Endothelial cell of umbilical vein (primary cell): ENCODE data around the gene KSR1. TPM values are rescaled to one million over a fixed set of nuclear protein-coding genes. Genes with fewer than 3 reads are reported as not detected.

ENCODE experiments used
- BruUV-seq: library from RNA; stranded (reverse); fragments of 400-500 nt; replicated peaks from 2 replicates; lab custom pipeline; 2021; lab: Mats Ljungman, UMichigan
- CTCF ChIA-PET: fragments of 300-600, 350-600 bp; sonication (Branson Sonifier 250); formaldehyde crosslinking; loops from one replicate; lab custom pipeline; 2021; ENCODE audit warnings: antibody characterized with exemption, inconsistent platforms; lab: Charles Lee
- POLR2A ChIA-PET: fragments of 300-600, 350-600 bp; sonication (Branson Sonifier 250); formaldehyde crosslinking; loops from one replicate; lab custom pipeline; 2021; ENCODE audit warnings: antibody characterized with exemption, inconsistent platforms; lab: Charles Lee
- DNase-seq: peaks from one replicate; pipeline ENCODE4 v3.0.0-alpha.2; 2011; ENCODE audit warnings: low read depth, low spot score
- FAIRE-seq: peaks from 2 replicates; lab custom pipeline; 2011; peaks lifted over from hg19 to GRCh38; lab: Jason Lieb, UNC
- H2AFZ ChIP-seq: 2 replicates; pipeline ENCODE4 v1.6.0; 2012; ENCODE audit warnings: low read depth, low read length, control low read depth, inconsistent platforms
- H3K27ac ChIP-seq: 2 replicates; pipeline ENCODE4 v1.5.1; 2011; ENCODE audit warnings: low read depth, mild to moderate bottlenecking, control low read depth, low read length, moderate library complexity; ENCODE audit not compliant: insufficient read depth
- H3K27me3 ChIP-seq, 2 experiments: 2 replicates each; pipeline versions ENCODE4 v1.6.0 to v1.6.1; 2011; ENCODE audit warnings: low read length in 2 of 2, mixed read lengths in 1 of 2; ENCODE audit not compliant: control insufficient read depth in 2 of 2, insufficient read depth in 2 of 2
- H3K36me3 ChIP-seq, 2 experiments: 2 replicates in 1 of 2; 3 replicates in 1 of 2; pipeline ENCODE4 v1.5.1; 2011; ENCODE audit warnings: low read length in 2 of 2, mild to moderate bottlenecking in 1 of 2, moderate library complexity in 1 of 2; ENCODE audit not compliant: control insufficient read depth in 2 of 2, insufficient read depth in 2 of 2; ENCODE audit errors: extremely low read depth in 1 of 2
- H3K4me1 ChIP-seq: 3 replicates; pipeline ENCODE4 v1.5.1; 2011; ENCODE audit warnings: mild to moderate bottlenecking, low read length; ENCODE audit not compliant: control insufficient read depth, insufficient read depth; ENCODE audit errors: extremely low read depth
- H3K4me2 ChIP-seq: 2 replicates; pipeline ENCODE4 v1.6.1; 2011; ENCODE audit warnings: low read length, control low read depth, mixed read lengths; ENCODE audit not compliant: insufficient read depth
- H3K4me3 ChIP-seq, 3 experiments: fragments of 200-600 bp in 1 of 3; sonication (generic), shearing (Covaris generic) in 1 of 3; replicated peaks in 1 of 3; 2 replicates each; pipeline ENCODE4 v1.5.1; 2011 to 2016; ENCODE audit warnings: control low read depth in 3 of 3, low read length in 3 of 3, mild to moderate bottlenecking in 2 of 3, inconsistent platforms in 1 of 3, low read depth in 1 of 3, moderate library complexity in 1 of 3; ENCODE audit not compliant: insufficient read depth in 1 of 3
- H3K79me2 ChIP-seq: 2 replicates; pipeline ENCODE4 v1.6.0; 2012; ENCODE audit warnings: low read length, inconsistent platforms; ENCODE audit not compliant: control insufficient read depth, insufficient read depth
- H3K9ac ChIP-seq: replicated peaks from 2 replicates; pipeline ENCODE3; 2011; ENCODE audit warnings: low read length, control low read depth; ENCODE audit not compliant: insufficient read depth; ENCODE audit errors: extremely low read depth
- H3K9me1 ChIP-seq: replicated peaks from 3 replicates; pipeline ENCODE4 v1.6.0; 2011; ENCODE audit warnings: mild to moderate bottlenecking, low read length; ENCODE audit not compliant: control insufficient read depth, insufficient read depth; ENCODE audit errors: extremely low read depth
- H3K9me3 ChIP-seq: replicated peaks from 2 replicates; pipeline ENCODE4 v1.5.1; 2012; ENCODE audit warnings: low read length, inconsistent platforms; ENCODE audit not compliant: control insufficient read depth, insufficient read depth
- H4K20me1 ChIP-seq: replicated peaks from 2 replicates; pipeline ENCODE3; 2011; ENCODE audit warnings: mild to moderate bottlenecking, low read length; ENCODE audit not compliant: control insufficient read depth, insufficient read depth; ENCODE audit errors: extremely low read depth
- EZH2 ChIP-seq: IDR thresholded peaks from 2 replicates; pipeline ENCODE4 v1.6.1; 2012; ENCODE audit warnings: borderline replicate concordance, low read depth, mild to moderate bottlenecking, moderate library complexity, low read length, inconsistent platforms; ENCODE audit not compliant: severe bottlenecking
- FOS ChIP-seq: IDR thresholded peaks from 2 replicates; pipeline ENCODE4 v1.6.1; 2011; ENCODE audit warnings: mild to moderate bottlenecking, low read length, moderate library complexity, borderline replicate concordance; ENCODE audit not compliant: insufficient read depth
- GATA2 ChIP-seq: IDR thresholded peaks from 2 replicates; pipeline ENCODE4 v1.7.0; 2011; ENCODE audit warnings: low read depth, mild to moderate bottlenecking, moderate library complexity, mixed read lengths, low read length; ENCODE audit not compliant: insufficient read length, insufficient read depth
- JUN ChIP-seq: IDR thresholded peaks from 2 replicates; pipeline ENCODE4 v1.6.1; 2011; ENCODE audit warnings: borderline replicate concordance, low read depth; ENCODE audit not compliant: insufficient read length, insufficient read depth
- MYC ChIP-seq: IDR thresholded peaks from one replicate; pipeline ENCODE4 v1.6.1; 2011; ENCODE audit warnings: mild to moderate bottlenecking, low read depth, low read length
- POLR2A ChIP-seq: IDR thresholded peaks from 2 replicates; pipeline ENCODE4 v1.6.1; 2012; ENCODE audit warnings: low read depth, mild to moderate bottlenecking, control low read depth, low read length
- POLR2AphosphoS5 ChIP-seq: IDR thresholded peaks from 2 replicates; pipeline ENCODE4 v1.6.1; 2012; ENCODE audit warnings: low read depth, mild to moderate bottlenecking, control low read depth, low read length, moderate library complexity; ENCODE audit not compliant: insufficient read depth
- dilution Hi-C: fragments of 300-500 bp; cut with MboI; formaldehyde crosslinking; loops from one replicate; pipeline ENCODE4 v1.15.0; 2019; ENCODE audit warnings: low sequenced_read_pairs; ENCODE audit not compliant: extremely low pct_ligation_motif_present
- intact Hi-C: fragments of 100-400 bp; cut with micrococcal nuclease; formaldehyde crosslinking; loops from one replicate; pipeline ENCODE4 v1.10.0; 2022
- polyA plus RNA-seq, 4 experiments: library from polyadenylated mRNA; depleted of rRNA in 3 of 4; stranded (reverse) in 3 of 4; unstranded in 1 of 4; fragments of >200 nt; gene quantifications; 2 replicates each; pipeline versions ENCODE4 v1.2.1 to v1.2.3, GENCODE V29; 2011 to 2012; ENCODE audit warnings: missing spikeins in 1 of 4
- total RNA-seq: library from RNA; stranded (reverse); gene quantifications from 2 replicates; pipeline ENCODE4 v1.2.3, GENCODE V29; 2021
- TF ChIP-seq, protein P1 (sequence below), 2 donors: IDR thresholded peaks; 1 replicate in 1 of 2; 2 replicates in 1 of 2; pipeline ENCODE4 v1.5.1; 2011; ENCODE audit warnings: low read length in 2 of 2, mild to moderate bottlenecking in 2 of 2, moderate library complexity in 2 of 2, control low read depth in 1 of 2, inconsistent platforms in 1 of 2, low read depth in 1 of 2; ENCODE audit not compliant: insufficient read depth in 1 of 2; ENCODE audit errors: extremely low read depth in 1 of 2
- TF ChIP-seq, protein P2 (sequence below): IDR thresholded peaks from 2 replicates; pipeline ENCODE4 v1.6.1; 2011; ENCODE audit not compliant: insufficient read depth, insufficient read length

KSR1 gene
- total and polyA plus RNA-seq, 2 donors (not counting 3 experiments of a cell fraction or from before 2014, with no cell fraction given), result 35.4 to 80.2 TPM

- no peak overlapping the region for H2AFZ ChIP-seq
- no peak for FAIRE-seq
- H3K9ac ChIP-seq, result no peak overlapping the region
- no peaks in the 10 kb centered on the region for H3K9me1 ChIP-seq
- intact Hi-C loops (no loop called here), dilution Hi-C loops (loop anchor here (25.0 kb wide), 1 partner anchor 120 kb away; no protein-coding TSS in a partner anchor)
- no peaks in the 10 kb centered on the region for H3K79me2 ChIP-seq
- no peak overlapping the region for H3K27ac ChIP-seq
- H3K27me3 ChIP-seq, result no peaks in the 10 kb centered on the region
- no peaks in the 10 kb centered on the region for H3K36me3 ChIP-seq
- H3K9me3 ChIP-seq, result no peaks in the 10 kb centered on the region
- DNase-seq, result no peak
- TF ChIP-seq FOS (no peak), POLR2A (no peak), GATA2 (no peak), POLR2AphosphoS5 (no peak), EZH2 (no peak), MYC (no peak), JUN (no peak)
- TF ChIP-seq, protein P1, sequence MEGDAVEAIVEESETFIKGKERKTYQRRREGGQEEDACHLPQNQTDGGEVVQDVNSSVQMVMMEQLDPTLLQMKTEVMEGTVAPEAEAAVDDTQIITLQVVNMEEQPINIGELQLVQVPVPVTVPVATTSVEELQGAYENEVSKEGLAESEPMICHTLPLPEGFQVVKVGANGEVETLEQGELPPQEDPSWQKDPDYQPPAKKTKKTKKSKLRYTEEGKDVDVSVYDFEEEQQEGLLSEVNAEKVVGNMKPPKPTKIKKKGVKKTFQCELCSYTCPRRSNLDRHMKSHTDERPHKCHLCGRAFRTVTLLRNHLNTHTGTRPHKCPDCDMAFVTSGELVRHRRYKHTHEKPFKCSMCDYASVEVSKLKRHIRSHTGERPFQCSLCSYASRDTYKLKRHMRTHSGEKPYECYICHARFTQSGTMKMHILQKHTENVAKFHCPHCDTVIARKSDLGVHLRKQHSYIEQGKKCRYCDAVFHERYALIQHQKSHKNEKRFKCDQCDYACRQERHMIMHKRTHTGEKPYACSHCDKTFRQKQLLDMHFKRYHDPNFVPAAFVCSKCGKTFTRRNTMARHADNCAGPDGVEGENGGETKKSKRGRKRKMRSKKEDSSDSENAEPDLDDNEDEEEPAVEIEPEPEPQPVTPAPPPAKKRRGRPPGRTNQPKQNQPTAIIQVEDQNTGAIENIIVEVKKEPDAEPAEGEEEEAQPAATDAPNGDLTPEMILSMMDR (IDR thresholded peaks at IDR 0.05; ENCODE audit: extremely low read depth in 1 of 2, insufficient read depth in 1 of 2, low read depth in 1 of 2, low read length in 2 of 2), result no peak
- TF ChIP-seq, protein P2, sequence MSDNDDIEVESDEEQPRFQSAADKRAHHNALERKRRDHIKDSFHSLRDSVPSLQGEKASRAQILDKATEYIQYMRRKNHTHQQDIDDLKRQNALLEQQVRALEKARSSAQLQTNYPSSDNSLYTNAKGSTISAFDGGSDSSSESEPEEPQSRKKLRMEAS, result no peak
- H3K4me2 ChIP-seq, result no peak overlapping the region
- H3K4me1 ChIP-seq, result peaks cover 21% of the 10 kb centered on the region
- H3K4me3 ChIP-seq, result no peak overlapping the region
- H4K20me1 ChIP-seq, result no peaks in the 10 kb centered on the region
- POLR2A ChIA-PET, result no interaction called here
- BruUV-seq, result no TSS peak
- CTCF ChIA-PET, result interaction anchor here (1.3 to 1.4 kb wide), 2 partner anchors 12 to 157 kb away, joined by 3 to 7 read pairs; no protein-coding TSS in a partner anchor
These were observed 13.5 kb upstream of the KSR1 start for GRCh38 chr17:27442702-27443101.
